ENCODE measurements around the gene MBOAT1. TPM values are rescaled to one million over a fixed set of nuclear protein-coding genes. Genes with fewer than 3 reads are reported as not detected.

MBOAT1 gene
- total RNA-seq, 1 experiment from 2014 or later, result 22.0 TPM

DNA sequence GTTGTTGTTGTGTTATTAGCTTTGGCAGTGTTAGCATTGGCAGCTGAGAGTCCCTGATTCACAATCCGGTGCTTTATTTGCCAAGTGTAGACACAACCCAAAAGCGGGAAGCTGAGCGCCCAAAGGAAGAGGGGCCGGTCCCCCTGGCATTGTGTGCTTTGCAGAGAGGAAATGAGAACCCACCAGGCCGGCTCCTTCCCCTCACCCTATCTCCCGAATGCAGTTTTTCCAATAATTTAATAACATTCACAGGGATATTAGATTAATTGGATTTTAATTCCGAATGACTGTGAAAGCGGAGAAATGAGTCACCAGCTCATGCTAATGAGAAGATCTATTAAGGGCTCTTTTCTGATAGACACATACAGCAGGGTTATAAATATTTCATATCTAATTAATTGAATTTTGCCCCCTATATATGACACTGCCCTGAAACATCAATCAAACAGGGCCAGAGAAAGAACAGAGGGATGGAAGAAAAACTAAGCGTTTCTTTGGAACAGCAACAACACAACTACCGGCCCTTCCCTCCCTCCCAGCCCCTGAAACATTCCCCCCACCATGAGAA, 143.8 kb downstream of the MBOAT1 start:
- Histone ChIP-seq H3K27ac (no peak overlapping the region), H3F3A (ENCODE audit: insufficient read depth, low read depth) (no peaks in the 10 kb centered on the region), H3K9me2 (ENCODE audit: insufficient read depth) (no peaks in the 10 kb centered on the region), H3K9me3 (ENCODE audit: insufficient read depth, low read depth) (peaks cover 5% of the 10 kb centered on the region; the same call in 1 of the 2 replicates), H3K27me3 (ENCODE audit: insufficient read depth, low read depth) (0 out of 2 replicates have a peak, but pooled peaks cover 2% of the 10 kb centered on the region), H3K79me2 (ENCODE audit: low read depth) (no peaks in the 10 kb centered on the region), H2AFZ (no peak overlapping the region), H3K4me1 (replicated peaks; ENCODE audit: insufficient read depth) (no peaks in the 10 kb centered on the region), H3K4me3 (no peak overlapping the region), H3K36me3 (ENCODE audit: low read depth) (no peaks in the 10 kb centered on the region), H3K4me2 (no peak overlapping the region), H4K20me1 (ENCODE audit: insufficient read depth) (no peaks in the 10 kb centered on the region)
- TF ChIP-seq EZH2 (IDR thresholded peaks at IDR 0.05; ENCODE audit: low read depth) (no peak), CTCF (conservative IDR thresholded peaks at IDR 0.05) (no peak)
- ChIA-PET POLR2A (ENCODE audit: unreplicated experiment) (no interaction called here), CTCF (no interaction called here)
- DNase-seq, result no peak
- no TSS peak for BruUV-seq (replicated peaks)
- intact Hi-C loops (cut with micrococcal nuclease; ENCODE audit: unreplicated experiment), result no loop called here

- Histone ChIP-seq H3K27ac (no peak overlapping the region), H2AFZ (no peak overlapping the region; the same call in 1 of the 2 replicates), H3K9me3 (ENCODE audit: insufficient read depth, low read depth) (no peaks in the 10 kb centered on the region), H3K4me1 (replicated peaks; ENCODE audit: insufficient read depth) (no peaks in the 10 kb centered on the region), H3F3A (ENCODE audit: insufficient read depth, low read depth) (no peaks in the 10 kb centered on the region), H3K9me2 (ENCODE audit: insufficient read depth) (no peaks in the 10 kb centered on the region), H3K36me3 (ENCODE audit: low read depth) (no peaks in the 10 kb centered on the region), H4K20me1 (ENCODE audit: insufficient read depth) (no peaks in the 10 kb centered on the region), H3K79me2 (ENCODE audit: low read depth) (no peaks in the 10 kb centered on the region), H3K4me2 (no peak overlapping the region), H3K27me3 (ENCODE audit: insufficient read depth, low read depth) (0 out of 2 replicates have a peak, but pooled peaks cover 5% of the 10 kb centered on the region), H3K4me3 (no peak overlapping the region)
- BruUV-seq (replicated peaks), result no TSS peak
- ChIA-PET POLR2A (ENCODE audit: unreplicated experiment) (no interaction called here), CTCF (no interaction called here)
- intact Hi-C loops (cut with micrococcal nuclease; ENCODE audit: unreplicated experiment), result no loop called here
- TF ChIP-seq EZH2 (IDR thresholded peaks at IDR 0.05; ENCODE audit: low read depth) (no peak), CTCF (conservative IDR thresholded peaks at IDR 0.05) (no peak)
- DNase-seq, result no peak
These were observed 150.3 kb downstream of the MBOAT1 start for GRCh38 chr6:20061952-20062351.

DNA sequence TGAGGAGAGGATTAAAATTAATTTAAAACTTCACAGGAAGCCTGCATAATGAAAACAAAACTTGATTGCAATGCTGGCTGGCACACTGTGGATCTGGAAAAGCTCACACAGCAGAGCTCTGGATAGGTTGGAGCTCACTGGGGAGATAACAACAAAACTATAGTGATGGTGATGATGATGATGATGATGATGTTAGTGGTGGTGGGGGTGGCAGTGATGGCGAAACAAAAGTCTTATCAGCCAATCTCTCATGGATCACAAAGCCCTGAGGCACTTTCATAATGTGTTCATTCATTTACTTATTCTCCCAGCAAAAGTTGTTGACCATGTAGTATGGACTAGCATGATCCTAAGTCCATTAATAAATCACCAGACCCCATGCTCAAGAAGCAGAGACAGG, 152.0 kb downstream of the MBOAT1 start:
- Histone ChIP-seq H3K4me1 (replicated peaks; ENCODE audit: insufficient read depth) (no peaks in the 10 kb centered on the region), H3K9me3 (ENCODE audit: insufficient read depth, low read depth) (no peaks in the 10 kb centered on the region), H3K4me2 (no peak overlapping the region), H3F3A (ENCODE audit: insufficient read depth, low read depth) (no peaks in the 10 kb centered on the region), H3K4me3 (no peak overlapping the region), H3K36me3 (ENCODE audit: low read depth) (no peaks in the 10 kb centered on the region), H2AFZ (no peak overlapping the region), H3K79me2 (ENCODE audit: low read depth) (no peaks in the 10 kb centered on the region), H3K9me2 (ENCODE audit: insufficient read depth) (no peaks in the 10 kb centered on the region), H3K27me3 (ENCODE audit: insufficient read depth, low read depth) (0 out of 2 replicates have a peak, but pooled peaks cover 5% of the 10 kb centered on the region), H4K20me1 (ENCODE audit: insufficient read depth) (no peaks in the 10 kb centered on the region), H3K27ac (no peak overlapping the region)
- intact Hi-C loops (cut with micrococcal nuclease; ENCODE audit: unreplicated experiment), result no loop called here
- BruUV-seq (replicated peaks), result no TSS peak
- CTCF ChIA-PET, result no interaction called here
- POLR2A ChIA-PET (ENCODE audit: unreplicated experiment), result no interaction called here
- DNase-seq, result no peak
- TF ChIP-seq CTCF (conservative IDR thresholded peaks at IDR 0.05) (no peak), EZH2 (IDR thresholded peaks at IDR 0.05; ENCODE audit: low read depth) (no peak)
